GM19463 (cell line): Measurements from ENCODE around the gene PEX14.
"Not testable (repeated sequence)": the region's sequence is repeated elsewhere in the genome, so short reads cannot be mapped to it uniquely, and the experiment has no call there.

Experiments used
- ATAC-seq: cut with Tn5 transposase; IDR thresholded peaks from one replicate; pipeline ENCODE4 v1.9.1; 2021; ENCODE audit warnings: mild to moderate bottlenecking, moderate library complexity; ENCODE audit not compliant: unreplicated experiment

PEX14 gene

DNA sequence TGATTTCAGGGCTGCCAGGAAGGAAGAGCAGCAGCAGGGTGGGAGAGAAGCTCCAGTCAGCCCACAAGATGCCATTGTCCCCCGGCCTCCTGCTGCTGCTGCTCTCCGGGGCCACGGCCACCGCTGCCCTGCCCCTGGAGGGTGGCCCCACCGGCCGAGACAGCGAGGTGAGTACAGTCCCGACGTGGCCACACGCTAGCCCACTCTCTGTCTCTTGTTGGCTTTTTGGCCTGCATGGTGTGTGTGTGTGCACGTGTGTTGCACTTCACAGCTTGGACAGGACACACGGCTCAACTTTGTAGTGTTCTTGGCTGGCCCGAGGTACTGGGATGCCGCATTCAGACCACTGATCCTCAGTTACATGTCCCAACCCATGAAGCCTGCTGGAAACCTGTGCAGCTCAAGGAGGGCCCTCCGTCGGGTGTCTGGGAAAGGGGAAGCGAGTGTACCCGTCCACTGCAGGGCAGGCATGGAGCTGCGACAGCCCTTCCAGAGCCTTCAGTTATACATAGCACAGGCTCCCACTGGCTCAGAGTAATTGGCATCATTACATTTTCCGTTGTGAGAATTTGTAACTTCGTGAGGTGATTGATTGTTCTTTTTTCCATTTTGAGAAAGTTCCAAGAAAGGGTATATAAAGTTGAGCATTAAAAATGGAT is 24.5 kb upstream of the PEX14 start:
- ATAC-seq = no peak

DNA sequence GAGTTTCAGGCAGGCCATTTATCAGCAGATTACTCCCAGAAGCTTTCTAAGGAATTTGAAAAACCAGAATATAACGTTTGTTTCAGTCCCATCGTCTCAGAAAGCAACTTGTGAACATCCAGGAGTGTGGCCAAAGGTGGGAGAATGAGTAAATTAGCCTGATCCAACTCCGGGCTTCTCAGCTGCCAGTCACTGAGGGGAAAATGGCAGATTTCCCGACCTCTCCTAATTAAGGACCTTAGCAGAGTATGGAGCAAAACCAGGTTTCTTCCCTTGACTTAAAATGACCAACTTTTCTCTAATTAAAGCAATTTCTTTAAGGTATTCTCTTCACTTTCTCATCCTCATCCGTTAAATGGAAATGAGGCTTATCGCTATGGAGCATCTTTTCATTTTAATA is 23.9 kb upstream of the PEX14 start:
- ATAC-seq = no peak

DNA sequence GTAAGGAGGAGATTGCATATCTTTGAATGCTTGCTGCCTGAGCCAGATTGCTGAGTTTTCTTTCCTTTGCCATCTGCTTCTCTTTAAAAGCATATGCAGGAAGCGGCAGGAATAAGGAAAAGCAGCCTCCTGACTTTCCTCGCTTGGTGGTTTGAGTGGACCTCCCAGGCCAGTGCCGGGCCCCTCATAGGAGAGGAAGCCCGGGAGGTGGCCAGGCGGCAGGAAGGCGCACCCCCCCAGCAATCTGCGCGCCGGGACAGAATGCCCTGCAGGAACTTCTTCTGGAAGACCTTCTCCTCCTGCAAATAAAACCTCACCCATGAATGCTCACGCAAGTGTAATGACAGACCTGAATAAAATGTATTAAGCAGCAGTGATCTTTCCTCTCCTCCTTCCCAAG is 23.5 kb upstream of the PEX14 start:
- no peak for ATAC-seq

DNA sequence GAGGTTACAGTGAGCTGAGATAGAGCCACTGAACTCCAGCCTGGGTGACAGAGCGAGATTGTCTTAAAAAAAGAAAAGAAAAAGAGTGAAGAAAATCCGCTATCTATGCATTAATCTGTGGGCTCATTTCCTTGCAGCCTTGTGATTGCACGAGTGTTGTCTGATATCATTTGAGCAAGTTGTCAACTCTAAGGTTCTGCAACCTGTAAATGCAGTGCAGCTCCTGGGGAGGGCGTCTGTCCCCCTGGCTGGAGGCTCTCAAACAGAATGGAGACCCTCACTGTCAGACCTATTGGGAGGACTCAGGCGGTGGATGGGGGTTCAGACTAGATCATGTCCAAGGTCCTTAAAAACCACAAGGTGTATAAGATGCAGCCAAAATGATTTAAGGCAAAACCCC is 18.7 kb upstream of the PEX14 start:
- no peak for ATAC-seq

DNA sequence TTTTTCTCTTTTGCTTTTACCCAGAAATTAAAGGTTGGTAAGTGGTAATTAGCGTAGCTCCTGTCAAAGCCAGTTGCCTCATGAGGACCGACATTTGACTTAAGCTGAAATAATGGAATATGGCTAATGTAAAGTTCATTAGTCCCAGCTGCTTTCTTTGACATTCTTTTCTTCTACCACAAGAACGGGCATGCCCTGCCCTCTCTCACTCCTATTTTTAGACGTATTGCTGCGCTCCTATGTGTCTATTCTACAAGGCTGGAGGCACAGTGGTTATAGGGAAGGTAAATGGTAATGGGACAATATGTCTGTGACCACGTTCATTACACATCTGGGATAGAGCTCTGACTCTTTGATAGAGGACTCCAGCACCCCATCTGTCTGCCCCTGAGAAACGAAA is 18.1 kb upstream of the PEX14 start:
- no peak for ATAC-seq

DNA sequence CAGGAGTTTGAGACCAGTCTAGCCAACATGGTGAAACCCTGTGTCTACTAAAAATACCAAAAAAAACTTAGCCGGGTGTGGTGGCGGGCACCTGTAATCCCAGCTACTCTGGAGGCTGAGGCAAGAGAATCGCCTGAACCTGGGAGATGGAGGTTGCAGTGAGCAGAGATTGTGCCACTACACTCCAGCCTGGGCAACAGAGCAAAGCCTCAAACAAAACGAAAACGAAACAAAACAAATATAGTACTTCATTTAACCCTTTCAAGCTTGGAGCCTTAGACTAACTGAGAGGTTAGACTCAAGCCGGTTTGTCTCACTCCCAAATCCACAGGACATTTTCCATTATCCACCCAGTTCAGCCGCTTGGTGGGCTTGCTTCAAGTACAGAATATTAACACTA is 17.3 kb upstream of the PEX14 start:
- not testable (repeated sequence) for ATAC-seq

DNA sequence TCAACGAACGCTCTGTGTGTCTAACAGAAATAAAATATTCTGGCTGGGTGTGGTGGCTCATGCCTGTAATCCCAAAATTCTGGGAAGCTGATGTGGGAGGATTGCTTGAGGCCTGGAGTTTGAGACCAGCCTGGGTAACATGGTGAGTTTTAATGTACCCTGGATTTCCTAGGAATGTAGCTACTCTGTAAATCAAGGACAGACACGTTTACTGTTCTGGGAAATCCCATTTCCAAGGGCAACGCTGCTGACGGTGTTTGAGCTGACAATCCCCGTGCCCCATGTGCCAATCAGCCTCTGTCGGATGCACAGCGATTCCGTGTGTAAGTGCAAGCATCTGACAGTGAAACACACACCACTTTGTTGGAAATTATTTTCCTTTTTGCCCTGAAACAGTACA is 16.9 kb upstream of the PEX14 start:
- no peak for ATAC-seq

DNA sequence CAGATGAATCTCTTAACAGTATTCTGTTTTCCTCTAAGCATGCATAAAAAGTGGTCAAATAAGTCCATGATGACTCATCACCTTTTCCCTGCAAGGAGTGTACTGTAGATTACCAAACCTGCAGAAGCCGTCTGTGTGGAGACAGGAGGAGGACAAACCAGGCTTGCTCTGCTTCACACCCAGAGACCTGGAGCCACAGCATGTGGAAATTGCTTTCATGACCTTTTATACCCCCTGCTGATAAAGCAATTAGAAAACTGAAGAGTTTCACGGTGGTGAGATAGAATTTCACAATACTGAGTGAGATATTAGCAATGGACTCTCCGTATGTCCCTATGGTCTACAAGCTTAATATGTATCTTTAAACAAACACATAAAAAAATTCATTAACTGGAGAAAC is 15.6 kb upstream of the PEX14 start:
- no peak for ATAC-seq

DNA sequence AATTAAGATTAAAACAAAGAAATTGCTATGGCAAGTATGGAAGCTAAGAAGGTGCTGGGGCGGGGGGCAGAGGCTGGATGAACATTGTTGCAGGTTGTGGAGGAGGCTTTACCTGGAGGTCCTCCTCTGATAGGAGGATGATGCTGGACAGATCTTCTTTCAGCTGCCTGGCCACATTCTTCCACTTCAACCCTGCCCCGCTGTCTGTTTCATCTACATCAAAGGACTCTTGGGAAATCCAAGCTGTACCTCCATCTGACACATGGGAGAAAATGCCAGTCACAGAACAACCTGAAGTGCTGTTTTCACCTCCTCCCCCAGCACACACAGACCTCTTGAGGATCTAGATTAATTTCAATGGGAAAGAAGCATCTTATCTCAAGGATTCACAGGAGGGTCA is 7.7 kb upstream of the PEX14 start:
- ATAC-seq = no peak

DNA sequence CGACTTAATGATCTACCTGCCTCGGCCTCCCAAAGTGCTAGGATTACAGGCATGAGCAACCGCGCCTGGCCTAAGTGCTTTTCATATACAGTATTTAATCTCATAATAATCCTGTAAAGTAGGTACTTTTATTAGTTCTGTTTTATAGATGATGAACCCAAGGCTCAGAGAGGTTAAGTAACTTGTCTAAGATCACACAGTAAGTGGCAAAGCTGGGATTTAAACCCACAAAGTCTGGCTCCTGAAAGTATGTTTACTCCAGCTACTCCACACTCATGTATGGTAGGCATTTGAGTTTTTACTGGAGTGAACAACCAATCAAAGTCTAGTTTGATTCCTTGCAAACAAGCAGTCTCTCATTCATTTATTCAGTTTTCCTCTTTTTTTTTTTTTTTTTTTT is 4.7 kb upstream of the PEX14 start:
- ATAC-seq = no peak

DNA sequence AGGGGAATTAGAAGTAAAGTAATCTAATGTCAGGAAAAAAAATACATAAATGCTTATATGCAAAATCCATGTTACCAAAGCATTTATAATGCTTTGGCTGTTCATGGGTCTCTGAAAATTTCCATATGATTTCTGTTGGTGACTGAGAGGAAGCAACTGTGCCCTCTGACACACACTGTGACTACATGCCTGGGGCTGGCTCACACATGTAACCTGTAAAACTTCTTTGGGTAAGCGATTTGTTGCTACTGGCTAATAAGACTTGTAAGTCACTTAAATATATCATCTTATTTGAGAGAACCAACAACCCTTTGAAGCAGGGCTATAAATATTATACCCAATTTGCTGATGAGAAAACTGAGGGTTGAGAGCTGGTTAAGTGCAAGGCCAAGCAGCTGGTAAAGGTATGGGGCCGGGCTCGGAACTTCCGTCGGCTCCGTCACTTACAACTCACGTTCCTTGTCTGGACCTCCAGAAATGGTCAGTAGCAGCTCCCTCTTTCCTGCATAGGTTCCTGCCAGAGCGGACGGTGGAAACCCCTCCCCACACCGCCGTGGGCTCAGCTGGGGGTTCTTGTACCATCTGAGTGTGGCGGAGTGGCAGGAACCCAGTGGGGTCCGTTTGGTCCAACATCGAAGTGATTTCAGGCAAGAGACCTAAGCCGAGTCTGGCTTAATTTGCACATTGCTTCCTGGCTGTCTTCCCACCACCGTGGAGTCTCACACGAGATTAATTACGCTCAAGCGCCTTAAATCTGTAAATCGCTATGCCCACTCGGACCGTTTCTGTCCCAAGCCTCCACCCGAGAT is 3.1 kb upstream of the PEX14 start:
- ATAC-seq = no peak

DNA sequence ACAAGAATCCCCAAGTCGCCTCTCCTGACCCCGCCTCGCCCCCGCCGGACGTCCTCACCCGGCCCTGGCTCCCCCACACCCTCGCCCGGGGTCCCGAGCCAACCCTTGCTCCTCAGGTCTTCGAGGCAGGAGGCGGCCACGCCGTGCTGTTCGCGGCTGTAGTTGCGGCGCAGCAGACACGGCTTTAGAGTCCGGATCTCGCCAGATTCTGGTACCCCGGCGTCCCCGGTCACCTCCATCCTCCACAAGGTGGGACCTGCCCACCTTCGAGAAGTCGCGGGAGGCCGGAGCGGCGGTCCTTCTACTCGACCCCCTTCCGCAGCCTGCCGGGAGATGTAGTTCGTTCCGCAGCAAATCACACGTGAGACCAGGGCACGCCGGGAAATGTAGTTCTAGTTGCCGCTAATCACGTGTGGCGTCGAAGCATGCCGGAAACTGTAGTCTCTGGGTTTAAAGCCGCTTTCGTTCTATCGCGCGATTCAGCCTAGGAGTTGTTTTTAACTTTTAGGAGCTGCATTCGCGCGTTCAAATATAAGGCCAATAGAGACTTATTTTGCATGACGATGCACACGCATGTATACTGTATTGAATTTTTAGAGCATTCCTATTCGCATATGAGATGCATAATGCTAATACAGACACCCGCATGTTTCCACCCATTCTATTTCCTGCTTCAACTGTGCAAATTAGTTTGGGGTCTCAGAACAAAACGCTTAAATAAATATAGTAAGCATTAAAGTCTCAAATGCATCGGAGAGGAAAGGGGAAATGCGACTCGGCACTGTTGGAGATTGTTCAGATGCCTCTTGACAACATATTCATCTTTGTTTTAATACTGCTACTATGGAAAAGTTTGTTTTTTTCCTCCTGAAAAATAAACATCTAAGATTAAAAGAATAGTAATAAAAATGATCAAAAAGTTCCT is 2.3 kb upstream of the PEX14 start, which contains the start of gene DFFA:
TSS of gene DFFA (minus strand) at position 310 of the 925 bp plus-strand sequence. CDS start at position 239, 71 bp downstream.
- ATAC-seq = peak; percentile 73

DNA sequence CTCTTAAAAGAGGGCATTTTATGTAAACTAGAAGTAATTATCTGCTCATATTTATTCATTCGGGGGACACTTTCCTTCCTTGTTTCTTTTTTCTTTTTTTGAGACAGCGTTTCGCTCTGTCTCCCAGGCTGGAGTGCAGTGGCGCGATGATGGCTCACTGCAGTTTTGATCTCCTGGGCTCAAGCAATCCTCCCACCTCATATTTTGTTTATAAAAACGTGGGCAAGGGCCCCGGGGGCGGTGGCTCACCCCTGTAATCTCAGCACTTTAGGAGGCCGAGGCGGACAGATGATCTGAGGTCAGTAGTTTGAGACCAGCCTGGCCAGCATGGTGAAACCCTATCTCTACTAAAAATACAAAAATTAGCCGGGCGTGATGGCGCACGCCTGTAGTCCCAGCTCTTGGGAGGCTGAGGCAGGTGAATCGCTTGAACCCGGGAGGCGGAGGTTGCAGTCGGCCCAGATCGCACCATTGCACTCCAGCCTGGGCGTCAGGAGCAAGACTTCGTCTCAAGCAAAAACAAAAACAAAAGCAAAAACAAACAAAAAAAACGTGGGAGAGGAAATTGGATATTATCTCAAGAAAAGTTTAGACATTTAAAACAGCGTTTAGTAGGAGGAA is 1.5 kb upstream of the PEX14 start:
- no peak for ATAC-seq

DNA sequence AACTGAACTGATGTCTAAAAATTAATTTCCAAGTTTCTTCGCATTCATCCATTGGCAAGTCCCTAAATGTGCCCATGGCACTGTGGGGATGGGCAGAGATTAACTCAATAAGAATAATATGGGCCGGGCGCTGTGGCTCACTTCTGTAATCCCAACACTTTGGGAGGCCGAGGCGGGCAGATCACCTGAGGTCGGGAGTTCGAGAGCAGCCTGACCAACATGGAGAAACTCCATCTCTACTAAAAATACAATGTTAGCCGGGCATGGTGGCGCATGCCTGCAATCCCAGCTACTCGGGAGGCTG is 489 bp upstream of the PEX14 start:
- not testable (repeated sequence) for ATAC-seq

DNA sequence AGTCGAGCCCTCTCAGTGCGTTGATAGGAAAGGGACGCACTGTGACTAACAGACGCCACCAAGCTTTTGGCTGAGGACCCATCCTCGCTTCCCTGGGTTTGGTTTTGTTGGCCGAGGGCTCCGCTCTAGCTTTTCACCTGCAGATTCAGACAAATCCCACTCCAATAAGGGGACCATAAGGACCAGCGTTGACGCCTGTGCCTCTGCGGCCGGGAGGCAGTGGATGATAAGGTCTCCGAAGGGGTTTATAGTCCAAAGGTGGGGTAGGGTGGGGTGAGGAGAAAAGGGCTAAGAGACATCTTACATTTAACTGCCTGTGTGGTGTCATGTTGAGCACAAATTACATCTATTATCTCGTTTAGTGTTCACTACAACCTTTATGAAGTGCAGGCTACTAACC is 760 bp downstream of the PEX14 start:
- no peak for ATAC-seq

DNA sequence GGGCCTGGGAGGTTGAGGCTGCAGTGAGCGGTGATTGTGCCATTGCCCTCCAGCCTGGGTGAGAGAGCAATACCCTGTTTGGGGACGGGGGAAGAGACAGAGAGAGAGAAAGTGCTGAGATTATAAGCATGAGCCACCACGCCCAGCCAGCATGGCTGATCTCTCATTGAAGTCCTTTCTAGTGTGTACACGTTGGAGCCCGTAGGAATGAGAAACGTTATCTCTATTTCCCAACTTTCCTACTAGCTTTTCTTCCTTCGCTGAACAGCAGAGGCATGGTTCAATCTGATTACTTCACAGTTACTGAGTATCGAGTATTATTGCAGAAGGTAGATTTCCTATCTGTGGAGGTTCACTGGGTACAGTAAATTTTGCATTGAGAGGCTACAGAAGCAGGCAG is 4.5 kb downstream of the PEX14 start:
- ATAC-seq = no peak

DNA sequence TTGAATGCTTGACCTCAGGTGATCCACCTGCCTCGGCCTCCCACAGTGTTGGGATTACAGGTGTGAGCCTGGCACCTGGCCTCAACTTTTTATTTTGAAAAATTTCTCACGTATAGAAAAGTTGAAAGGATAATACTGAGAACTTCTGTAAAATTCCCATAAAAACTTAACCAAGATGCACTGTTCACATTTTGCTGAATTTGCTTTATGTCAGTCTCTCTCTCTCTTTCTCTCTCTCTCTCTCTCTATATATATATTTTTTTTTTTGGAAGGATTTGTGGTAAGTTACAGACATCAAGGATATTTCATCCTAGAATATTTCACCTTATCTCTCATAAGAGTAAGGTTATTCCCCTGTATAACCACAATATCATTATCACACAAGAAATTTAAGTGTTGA is 5.9 kb downstream of the PEX14 start:
- no peak for ATAC-seq

DNA sequence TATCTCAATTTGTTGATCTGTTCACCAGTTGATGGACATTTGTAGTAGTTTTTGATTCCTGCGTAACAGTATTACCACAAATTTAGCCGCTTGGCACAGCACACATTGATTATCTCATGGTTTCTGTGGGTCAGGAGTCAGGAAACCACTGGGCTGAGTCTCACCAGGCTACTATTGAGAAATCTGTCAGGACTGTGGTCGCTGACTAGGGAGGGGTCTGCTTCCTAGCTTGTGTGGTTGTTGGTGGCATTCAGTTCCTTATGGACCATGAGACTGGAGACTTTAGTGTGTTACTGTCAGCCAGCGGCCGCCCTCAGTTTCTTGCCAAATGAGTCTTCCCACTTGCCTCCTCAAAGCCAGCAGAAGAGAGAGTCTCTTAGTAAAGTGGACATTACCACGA is 9.8 kb downstream of the PEX14 start:
- ATAC-seq = no peak

DNA sequence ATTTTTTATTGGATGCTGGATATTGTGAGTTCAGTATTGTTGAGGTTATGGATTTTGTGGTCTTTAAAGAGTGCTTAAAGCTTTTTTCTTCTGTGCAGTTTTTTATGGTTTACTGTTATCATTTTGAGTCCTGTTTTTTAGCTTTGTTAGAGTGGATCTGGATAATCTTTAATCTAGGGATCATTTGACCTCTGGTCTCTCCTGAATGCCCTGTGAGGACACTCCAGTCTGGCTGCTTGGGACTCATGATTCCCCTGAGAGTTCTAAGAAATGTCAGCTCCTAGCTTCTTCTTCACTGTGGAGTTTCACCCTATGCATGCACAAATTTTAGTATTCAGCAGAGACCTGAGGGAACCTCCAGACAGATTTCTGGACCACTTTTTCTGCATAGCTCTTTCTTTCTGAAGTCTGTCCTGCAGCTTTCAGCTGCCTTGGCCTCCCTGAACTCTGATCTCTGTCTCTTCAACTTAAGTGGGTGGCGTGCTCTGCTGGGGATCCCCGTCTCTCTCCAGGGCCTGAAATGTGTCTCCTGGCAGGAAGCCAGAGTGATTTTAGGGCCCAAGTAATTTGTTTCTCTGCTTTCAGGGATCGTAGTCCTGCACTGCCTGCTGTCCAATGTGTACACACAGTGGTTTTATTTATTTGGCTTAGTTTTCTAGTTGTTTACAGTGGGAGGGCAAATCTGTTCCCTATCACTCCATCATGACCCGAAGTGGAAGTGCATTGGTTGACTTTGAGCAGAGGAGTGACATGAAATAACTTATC is 14.7 kb downstream of the PEX14 start:
- no peak for ATAC-seq

DNA sequence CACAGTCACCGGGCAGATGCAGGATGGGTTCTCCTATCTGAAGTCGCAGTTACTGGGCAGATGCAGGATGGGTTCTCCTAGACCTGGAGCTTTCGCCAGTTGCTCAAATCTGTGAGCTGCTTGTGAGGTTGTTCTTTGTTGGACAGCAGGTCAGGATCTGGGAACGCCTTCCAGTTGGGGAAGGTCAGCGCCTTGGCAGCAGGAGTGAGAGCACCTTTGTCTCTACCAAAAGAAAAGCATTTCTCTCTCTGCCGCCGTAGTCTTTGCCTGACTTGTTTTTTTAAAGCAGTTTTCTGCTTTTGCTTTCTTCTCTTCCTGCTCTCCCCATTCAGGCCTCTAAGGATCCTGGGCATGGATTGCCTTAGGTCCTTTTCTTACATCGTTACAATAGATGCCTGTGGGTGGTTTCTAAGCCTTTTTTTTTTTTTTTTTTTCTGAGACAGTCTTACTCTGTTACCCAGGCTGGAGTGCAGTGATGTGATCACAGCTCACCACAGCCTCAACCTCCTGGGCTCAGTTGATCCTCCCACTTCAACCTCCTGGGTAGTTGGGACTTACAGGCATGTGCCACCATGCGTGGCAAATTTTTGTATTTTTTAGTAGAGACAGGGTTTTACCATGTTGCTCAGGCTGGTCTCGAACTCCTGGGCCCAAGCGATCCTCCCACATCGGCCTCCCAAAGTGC is 15.7 kb downstream of the PEX14 start:
- ATAC-seq = no peak
